Thymus (tissue), 11 donors: Measurements from ENCODE around the gene HERC4. TPM values are rescaled to one million over a fixed set of nuclear protein-coding genes. Genes with fewer than 3 reads are reported as not detected.
"Not testable (repeated sequence)": the region's sequence is repeated elsewhere in the genome, so short reads cannot be mapped to it uniquely, and the experiment has no call there.

Source experiments
- DNase-seq, 9 donors: peaks; one replicate each; pipeline ENCODE4 v3.0.0-alpha.2; 2013; ENCODE audit warnings: low spot score in 9 of 9, low read depth in 6 of 9, missing footprints in 1 of 9
- H3K27ac ChIP-seq, 2 donors: one replicate each; pipeline ENCODE4 v1.5.1; 2013; ENCODE audit warnings: control low read depth in 1 of 2, low read depth in 1 of 2, low read length in 1 of 2, mild to moderate bottlenecking in 1 of 2, moderate library complexity in 1 of 2
- H3K27me3 ChIP-seq, 2 donors: one replicate each; pipeline ENCODE4 v1.5.1; 2013; ENCODE audit warnings: low read length in 1 of 2; ENCODE audit not compliant: control insufficient read depth in 2 of 2, insufficient read depth in 1 of 2
- H3K36me3 ChIP-seq, 2 donors: one replicate each; pipeline ENCODE4 v1.5.1; 2013; ENCODE audit warnings: low read length in 1 of 2, mild to moderate bottlenecking in 1 of 2, moderate library complexity in 1 of 2; ENCODE audit not compliant: control insufficient read depth in 2 of 2, insufficient read depth in 2 of 2
- H3K4me1 ChIP-seq, 2 donors: one replicate each; pipeline ENCODE4 v1.5.1; 2013; ENCODE audit warnings: low read length in 2 of 2; ENCODE audit not compliant: control insufficient read depth in 2 of 2, insufficient read depth in 2 of 2
- H3K4me3 ChIP-seq, 2 donors: one replicate each; pipeline ENCODE4 v1.5.1; 2013; ENCODE audit warnings: low read length in 2 of 2, control low read depth in 1 of 2, mild to moderate bottlenecking in 1 of 2
- H3K9me3 ChIP-seq, 2 donors: one replicate each; pipeline ENCODE4 v1.5.1; 2013; ENCODE audit warnings: low read length in 1 of 2, mild to moderate bottlenecking in 1 of 2; ENCODE audit not compliant: control insufficient read depth in 2 of 2, insufficient read depth in 1 of 2
- WGBS: extraction: QIAGEN DNeasy Blood & Tissue Kit; methylation state at CpG from one replicate; pipeline ENCODE4 v1.1.7; 2013; 5-methylcytosine and 5-hydroxymethylcytosine counted together
- polyA plus RNA-seq: library from polyadenylated mRNA; stranded (reverse); fragments of 200-250 nt; gene quantifications from one replicate; pipeline ENCODE4 v1.2.3, GENCODE V29; 2013
- total RNA-seq: library from RNA; stranded (reverse); fragments of 120-200 nt; gene quantifications from one replicate; pipeline ENCODE4 v1.2.4, GENCODE V29; 2013
- donor health status: healthy.

HERC4 gene
- total and polyA plus RNA-seq, 2 donors, result 25.0 to 35.0 TPM

GRCh38 chr10:68084469-68084868 is 9.4 kb upstream of the HERC4 start:
- 99% methylated on average over 4 of the region's 4 CpGs for WGBS
- no peaks in the 10 kb centered on the region for H3K36me3 ChIP-seq

GRCh38 chr10:68083953-68084352 is 8.9 kb upstream of the HERC4 start:
- WGBS, result 81% methylated on average over 1 of the region's 1 CpG
- no peak for DNase-seq
- H3K4me3 ChIP-seq, result no peak overlapping the region
- no peaks in the 10 kb centered on the region for H3K36me3 ChIP-seq
- no peaks in the 10 kb centered on the region for H3K27me3 ChIP-seq
- H3K4me1 ChIP-seq, result no peaks in the 10 kb centered on the region
- H3K27ac ChIP-seq, result no peak overlapping the region
- no peaks in the 10 kb centered on the region for H3K9me3 ChIP-seq

More at GRCh38 chr10:68084469-68084868, 9.4 kb upstream of the HERC4 start:
- H3K4me3 ChIP-seq, result no peak overlapping the region
- H3K4me1 ChIP-seq, result no peaks in the 10 kb centered on the region
- H3K27me3 ChIP-seq, result no peaks in the 10 kb centered on the region
- H3K9me3 ChIP-seq, result no peaks in the 10 kb centered on the region
- DNase-seq, result no peak
- no peak overlapping the region for H3K27ac ChIP-seq

GRCh38 chr10:68082872-68083271 is 7.8 kb upstream of the HERC4 start:
- no peaks in the 10 kb centered on the region for H3K36me3 ChIP-seq
- H3K4me3 ChIP-seq, result no peak overlapping the region
- H3K27me3 ChIP-seq, result no peaks in the 10 kb centered on the region
- H3K4me1 ChIP-seq, result no peaks in the 10 kb centered on the region
- H3K9me3 ChIP-seq, result no peaks in the 10 kb centered on the region
- no peak for DNase-seq
- 92% methylated on average over 1 of the region's 1 CpG for WGBS
- no peak overlapping the region for H3K27ac ChIP-seq

GRCh38 chr10:68081916-68082315 is 6.8 kb upstream of the HERC4 start:
- no peaks in the 10 kb centered on the region for H3K27me3 ChIP-seq
- H3K27ac ChIP-seq, result no peak overlapping the region
- H3K9me3 ChIP-seq, result no peaks in the 10 kb centered on the region
- H3K4me3 ChIP-seq, result no peak overlapping the region
- H3K36me3 ChIP-seq, result no peaks in the 10 kb centered on the region
- H3K4me1 ChIP-seq, result no peaks in the 10 kb centered on the region
- 96% methylated on average over 6 of the region's 6 CpGs for WGBS
- no peak for DNase-seq

GRCh38 chr10:68080853-68081431 is 5.9 kb upstream of the HERC4 start:
- H3K9me3 ChIP-seq, result no peaks in the 10 kb centered on the region

GRCh38 chr10:68079434-68079833 is 4.4 kb upstream of the HERC4 start:
- no peak for DNase-seq
- Histone ChIP-seq H3K36me3 (no peaks in the 10 kb centered on the region), H3K4me3 (no peak overlapping the region), H3K27me3 (no peaks in the 10 kb centered on the region), H3K27ac (no peak overlapping the region), H3K4me1 (peaks cover 4 to 5% of the 10 kb centered on the region in 2 donors), H3K9me3 (peaks cover 0 to 2% of the 10 kb centered on the region in 2 donors)
- 98% methylated on average over 1 of the region's 1 CpG for WGBS

More at GRCh38 chr10:68080853-68081431, 5.9 kb upstream of the HERC4 start:
- H3K27me3 ChIP-seq, result no peaks in the 10 kb centered on the region
- DNase-seq, result no peak
- no peaks in the 10 kb centered on the region for H3K4me1 ChIP-seq
- H3K4me3 ChIP-seq, result no peak overlapping the region
- 96% methylated on average over 5 of the region's 5 CpGs for WGBS
- no peak overlapping the region for H3K27ac ChIP-seq
- H3K36me3 ChIP-seq, result no peaks in the 10 kb centered on the region

- Histone ChIP-seq H3K4me1 (peaks cover 5 to 7% of the 10 kb centered on the region in 2 donors), H3K27ac (no peak overlapping the region), H3K36me3 (no peaks in the 10 kb centered on the region), H3K27me3 (no peaks in the 10 kb centered on the region), H3K9me3 (peaks cover 0 to 2% of the 10 kb centered on the region in 2 donors), H3K4me3 (no peak overlapping the region)
- 96% methylated on average over 5 of the region's 5 CpGs for WGBS
- DNase-seq, result no peak
Measured at GRCh38 chr10:68077026-68077425, 1.9 kb upstream of the HERC4 start.

- not testable (repeated sequence) for H3K27me3 ChIP-seq, DNase-seq, H3K4me3 ChIP-seq, H3K27ac ChIP-seq, H3K36me3 ChIP-seq, H3K4me1 ChIP-seq, H3K9me3 ChIP-seq
- WGBS, result 98% methylated on average over 15 of the region's 15 CpGs
Measured at GRCh38 chr10:68076081-68076480, 998 bp upstream of the HERC4 start.

GRCh38 chr10:68075550-68076004 is 494 bp upstream of the HERC4 start:
- no peaks in the 10 kb centered on the region for H3K36me3 ChIP-seq
- peak overlapping the region; percentile 78 to 85 for H3K4me3 ChIP-seq
- no peak for DNase-seq
- peaks cover 5 to 7% of the 10 kb centered on the region in 2 donors for H3K4me1 ChIP-seq
- H3K27me3 ChIP-seq, result no peaks in the 10 kb centered on the region
- H3K27ac ChIP-seq, result peak overlapping the region; percentile 67 to 83
- 32% methylated on average over 3 of the region's 3 CpGs for WGBS
- H3K9me3 ChIP-seq, result peaks cover 0 to 2% of the 10 kb centered on the region in 2 donors
